Hepatic stellate cell (primary cell): ENCODE measurements around the gene TMEM269.

Experiments
- DNase-seq: peaks from one replicate; pipeline ENCODE4 v3.0.0; 2011; ENCODE audit warnings: low spot score

TMEM269 gene, protein sequence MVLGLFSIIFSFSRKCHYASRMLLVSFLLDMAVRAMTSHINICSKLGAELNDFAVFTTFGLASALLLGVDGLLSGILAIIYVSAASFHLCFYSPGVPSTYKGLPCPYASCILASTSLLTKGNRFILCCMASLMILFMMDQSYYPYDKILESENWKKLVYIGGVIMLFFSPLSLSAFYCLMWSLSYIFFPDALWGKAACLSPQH

DNA sequence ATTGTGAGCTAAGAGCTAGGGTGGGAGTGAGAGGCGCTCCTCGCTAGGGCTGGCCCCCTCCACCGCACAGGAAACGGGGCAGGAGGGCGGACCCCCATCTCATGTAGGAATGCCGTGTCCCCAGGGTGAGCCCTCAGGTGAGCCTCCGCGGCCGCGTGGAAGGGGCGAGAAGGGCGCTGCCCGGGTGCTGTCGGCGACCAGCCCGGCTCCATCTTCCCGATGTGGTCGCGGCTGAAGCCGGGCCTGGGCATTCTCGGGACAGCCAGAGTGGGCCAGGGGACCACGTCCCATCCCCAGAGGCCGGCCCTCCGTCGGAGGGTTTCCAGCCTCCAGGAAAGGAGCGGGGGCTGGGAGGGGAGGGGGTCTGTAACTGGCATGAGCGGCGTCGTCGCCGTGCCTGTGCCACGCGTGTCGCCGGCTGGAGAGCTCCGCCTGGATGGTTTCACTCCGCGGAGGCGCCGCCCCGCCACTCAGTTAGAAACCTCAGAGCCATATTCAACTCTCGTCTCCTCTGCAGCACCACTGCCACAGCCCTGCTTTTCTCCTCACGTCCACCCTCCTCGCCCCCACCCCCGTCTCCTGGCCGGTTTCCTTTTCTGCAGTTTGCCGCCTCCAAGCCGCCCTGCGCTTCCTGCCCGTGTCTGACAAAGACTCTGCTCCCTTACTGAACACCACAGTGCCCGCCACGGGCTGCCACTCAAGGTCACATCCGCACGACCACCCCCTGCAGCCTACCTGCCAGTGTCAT is at the start of gene TMEM269:
TMEM269 (plus strand) TSS at position 46 of the 748 bp plus-strand sequence. CDS start 4,903 bp downstream, outside the sequence.
- DNase-seq: peak; percentile 51

DNA sequence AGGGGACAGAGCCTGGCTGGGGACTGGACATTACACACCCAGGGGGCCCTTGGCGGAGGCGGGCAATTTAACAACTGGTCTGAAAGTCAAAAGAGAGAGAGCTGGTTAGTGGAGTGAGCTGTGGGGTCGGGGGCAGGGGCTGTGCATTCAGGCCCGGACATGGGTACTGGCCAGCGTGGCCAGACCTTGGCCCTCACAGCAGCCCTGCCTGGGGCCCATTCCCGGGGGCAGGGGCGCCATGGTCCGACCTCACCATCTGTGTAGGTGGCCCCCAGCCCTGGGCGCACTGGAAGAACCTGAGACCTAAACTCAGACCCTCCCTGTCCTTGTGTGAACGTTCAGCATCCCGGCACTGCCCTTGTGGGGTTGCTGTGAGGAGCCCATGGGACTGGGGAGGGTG is 49.7 kb upstream of the TMEM269 start:
- no peak for DNase-seq

DNA sequence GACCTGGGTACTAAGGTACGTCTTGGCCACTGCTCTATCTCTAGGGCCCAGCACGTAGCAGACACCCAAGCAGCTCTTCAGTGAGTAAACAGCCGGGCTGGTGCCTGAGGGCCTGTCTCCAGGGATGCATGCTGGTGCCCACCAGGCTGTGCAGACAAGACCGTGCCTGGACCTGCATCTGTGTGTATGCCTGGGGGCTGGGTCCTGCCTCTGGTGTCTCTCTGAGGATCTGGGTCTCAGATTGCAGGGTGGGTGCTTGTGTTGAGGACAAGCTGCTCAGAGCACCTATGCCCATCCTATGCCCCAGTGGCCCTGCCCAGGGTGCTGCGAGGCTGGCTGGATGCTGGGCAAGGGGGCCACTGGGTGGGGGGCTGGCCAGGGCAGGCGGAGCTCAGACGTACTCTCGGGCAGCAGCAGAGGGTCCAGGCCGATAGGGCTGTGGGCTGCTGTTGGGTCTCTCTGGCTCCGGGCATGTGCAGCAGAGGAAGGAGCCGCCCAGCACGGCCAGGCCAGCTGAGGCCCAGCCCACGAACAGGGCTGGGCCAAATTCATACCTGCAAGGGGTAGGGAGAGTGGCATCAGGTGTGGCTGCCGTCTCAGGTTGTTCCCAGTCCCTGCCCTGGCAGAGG is 49.2 kb upstream of the TMEM269 start:
- DNase-seq: no peak

DNA sequence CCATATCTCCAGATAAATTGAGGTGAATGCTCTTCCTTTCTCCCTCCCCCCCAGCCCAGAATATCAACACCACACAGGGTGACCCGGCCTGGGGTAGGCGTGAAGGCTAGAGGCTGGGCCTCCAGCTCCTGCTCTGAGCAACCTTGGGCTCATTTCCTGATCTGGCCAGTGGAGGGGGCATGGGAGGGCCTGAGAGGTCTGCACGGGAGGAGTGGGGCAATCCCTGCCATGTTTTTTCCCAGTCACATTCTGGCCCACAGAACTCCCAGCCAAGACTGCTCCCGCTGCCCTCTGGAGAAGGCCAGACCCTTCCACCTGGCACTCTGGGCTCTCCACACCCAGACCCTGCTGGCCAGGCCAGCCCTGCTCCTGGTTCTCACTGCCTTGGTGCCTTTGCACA is 48.6 kb upstream of the TMEM269 start:
- peak; percentile 46 for DNase-seq

DNA sequence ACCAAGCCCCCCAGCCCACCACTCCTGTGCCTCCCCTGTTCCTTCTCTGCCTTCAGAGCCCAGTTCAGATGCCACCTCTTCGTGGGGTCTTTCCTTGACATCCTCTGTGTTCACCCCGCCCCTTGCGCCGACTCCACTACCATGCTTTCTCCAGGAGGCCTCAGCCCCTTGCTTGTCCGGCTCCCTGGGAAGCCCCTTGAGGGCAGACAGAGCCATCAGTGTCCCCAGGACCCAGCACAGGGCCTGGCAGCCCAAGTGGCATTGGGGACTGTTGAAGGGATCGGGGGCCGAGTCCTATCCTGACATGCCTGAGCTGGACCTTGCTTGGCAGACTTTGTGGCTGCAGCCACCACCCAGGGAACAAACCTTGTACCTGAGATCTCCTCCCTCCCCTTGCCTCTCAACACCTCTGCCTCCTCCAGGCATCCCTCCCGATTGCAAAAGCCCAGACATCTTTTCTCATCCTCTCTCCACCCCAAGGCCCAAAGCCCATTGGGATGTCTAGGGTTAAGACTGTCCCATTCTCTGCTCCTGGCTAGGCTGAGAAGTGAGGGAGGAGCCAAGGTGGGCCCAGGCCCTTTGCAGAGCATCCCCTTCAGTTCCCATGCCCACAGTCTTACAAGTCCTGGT is 48.1 kb upstream of the TMEM269 start:
- no peak for DNase-seq

DNA sequence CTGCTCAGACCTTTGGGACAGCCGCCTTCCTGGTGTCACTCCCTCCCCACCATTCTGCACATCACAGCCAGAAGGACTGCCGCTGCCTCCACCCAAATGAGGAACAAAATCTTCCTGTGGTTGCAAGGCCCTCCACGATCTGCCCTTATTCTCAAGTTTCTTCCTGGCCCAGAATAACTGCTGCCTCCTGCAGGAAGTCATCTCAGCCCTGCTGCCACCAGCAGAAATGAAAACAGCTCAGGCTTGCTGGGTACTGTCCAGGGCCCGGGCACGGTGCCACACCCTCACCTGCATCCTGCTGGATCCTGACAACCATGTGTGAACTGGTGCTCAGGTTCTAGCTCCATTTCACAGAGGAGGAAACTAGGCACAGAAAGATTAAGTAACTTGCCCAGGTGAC is 47.5 kb upstream of the TMEM269 start:
- DNase-seq: no peak

DNA sequence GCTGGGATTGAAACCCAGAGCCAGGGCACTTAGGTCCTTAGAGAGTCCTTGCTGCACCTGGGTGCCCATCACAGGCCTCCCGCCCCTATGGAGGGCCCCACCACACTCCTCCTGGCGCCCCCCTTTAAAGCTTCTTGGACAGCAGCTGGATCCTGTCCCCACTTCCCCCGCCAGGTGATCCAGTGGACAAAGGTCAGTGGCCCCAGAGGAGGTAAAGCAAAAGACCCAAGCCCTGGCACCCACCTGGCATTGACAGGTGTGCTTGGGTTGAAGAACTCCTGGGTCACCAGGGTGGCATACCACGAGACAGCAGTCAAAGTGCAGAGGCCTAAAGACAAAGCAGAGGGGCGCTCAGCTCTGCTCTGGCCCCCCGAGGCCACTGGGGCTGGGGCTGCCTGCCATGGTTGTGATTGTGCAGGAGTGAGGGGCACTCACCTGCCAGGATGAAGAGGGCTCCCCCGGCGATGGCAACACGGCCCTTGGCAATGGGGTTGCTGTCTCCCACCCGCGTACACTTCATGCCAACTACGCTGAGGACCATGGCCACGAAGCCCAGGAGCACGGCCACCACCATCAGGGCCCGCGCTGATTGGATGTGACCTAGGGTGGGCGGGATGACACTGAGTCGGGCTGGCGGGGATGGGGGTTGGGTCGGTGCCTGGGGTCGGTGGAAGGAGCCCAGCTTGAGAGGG is 46.7 kb upstream of the TMEM269 start:
- DNase-seq: no peak

DNA sequence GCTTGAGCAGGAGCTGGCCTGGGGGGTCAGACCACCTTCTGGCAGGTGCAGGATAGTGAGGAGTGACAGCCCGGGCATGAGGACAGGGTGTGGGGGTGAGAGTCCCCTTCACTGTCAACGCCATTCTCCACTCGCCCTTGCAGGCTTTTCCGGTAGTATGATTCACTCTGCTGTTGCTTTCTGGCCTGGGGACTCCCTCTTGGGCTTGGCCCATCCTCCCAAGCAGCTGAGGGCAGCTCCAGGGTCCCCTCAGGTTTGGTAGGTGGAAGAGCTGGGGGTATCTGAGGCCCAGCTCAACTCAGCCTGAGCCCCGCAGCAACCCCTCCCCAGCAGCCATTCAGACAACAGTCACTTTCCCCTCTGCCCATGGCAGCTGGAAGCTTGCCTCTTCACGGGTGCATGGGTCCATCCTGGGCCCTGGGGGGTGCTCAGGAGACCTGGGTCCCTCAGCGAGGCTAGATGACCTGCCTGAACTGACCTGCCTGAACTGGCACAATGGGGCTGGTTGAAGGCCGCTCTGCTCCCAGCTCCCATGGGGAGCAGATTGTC is 46.0 kb upstream of the TMEM269 start:
- DNase-seq: no peak

DNA sequence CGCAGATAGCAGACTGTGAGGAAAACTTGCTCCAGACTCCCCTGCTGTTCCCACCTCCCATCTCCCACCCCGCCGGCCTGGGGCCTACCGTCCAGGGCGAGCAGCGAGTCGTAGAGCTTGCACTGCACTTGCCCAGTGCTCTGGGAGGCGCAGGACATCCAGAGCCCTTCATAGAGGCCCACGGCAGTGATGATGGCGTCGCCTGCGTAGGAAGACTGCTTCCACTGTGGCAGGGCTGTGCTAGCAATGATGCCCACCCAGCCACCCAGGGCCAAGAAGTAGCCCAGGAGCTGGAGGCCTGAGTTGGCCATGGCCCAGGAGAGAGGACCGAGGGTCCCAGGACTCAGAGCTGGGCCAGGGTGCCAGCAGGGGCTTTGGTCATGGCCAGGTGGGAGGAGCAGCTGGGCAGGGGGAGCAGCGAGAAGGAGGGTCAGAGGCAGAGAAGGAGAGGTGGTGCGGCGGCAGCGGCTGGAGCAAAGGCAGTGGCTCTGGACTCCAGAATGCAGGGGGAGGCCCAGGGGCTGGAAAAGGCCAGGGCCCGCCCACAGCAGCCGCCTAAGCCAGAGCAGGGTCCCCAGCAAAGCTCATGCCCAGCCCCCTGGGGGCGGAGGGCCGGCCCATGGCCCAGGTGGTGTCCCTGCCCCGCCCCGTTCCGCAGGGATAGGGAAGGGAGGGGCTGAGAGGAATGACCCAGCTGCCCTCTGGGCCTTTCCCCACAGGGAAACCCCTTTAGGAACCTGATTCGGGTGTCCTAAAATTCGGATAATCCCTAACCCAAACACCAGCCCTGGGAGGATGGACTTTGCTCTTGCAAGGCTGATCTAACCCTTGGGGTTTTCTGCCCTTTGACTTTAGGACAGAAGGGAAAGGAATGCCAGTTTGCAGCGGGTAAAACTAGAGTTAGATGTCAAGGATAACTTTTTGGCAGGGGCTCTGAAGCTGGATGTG is 44.8 kb upstream of the TMEM269 start, which contains the start of gene CLDN19:
CLDN19 (minus strand) TSS at position 484 of the 948 bp plus-strand sequence; CDS start at position 311, 173 bp downstream.
- DNase-seq: no peak

DNA sequence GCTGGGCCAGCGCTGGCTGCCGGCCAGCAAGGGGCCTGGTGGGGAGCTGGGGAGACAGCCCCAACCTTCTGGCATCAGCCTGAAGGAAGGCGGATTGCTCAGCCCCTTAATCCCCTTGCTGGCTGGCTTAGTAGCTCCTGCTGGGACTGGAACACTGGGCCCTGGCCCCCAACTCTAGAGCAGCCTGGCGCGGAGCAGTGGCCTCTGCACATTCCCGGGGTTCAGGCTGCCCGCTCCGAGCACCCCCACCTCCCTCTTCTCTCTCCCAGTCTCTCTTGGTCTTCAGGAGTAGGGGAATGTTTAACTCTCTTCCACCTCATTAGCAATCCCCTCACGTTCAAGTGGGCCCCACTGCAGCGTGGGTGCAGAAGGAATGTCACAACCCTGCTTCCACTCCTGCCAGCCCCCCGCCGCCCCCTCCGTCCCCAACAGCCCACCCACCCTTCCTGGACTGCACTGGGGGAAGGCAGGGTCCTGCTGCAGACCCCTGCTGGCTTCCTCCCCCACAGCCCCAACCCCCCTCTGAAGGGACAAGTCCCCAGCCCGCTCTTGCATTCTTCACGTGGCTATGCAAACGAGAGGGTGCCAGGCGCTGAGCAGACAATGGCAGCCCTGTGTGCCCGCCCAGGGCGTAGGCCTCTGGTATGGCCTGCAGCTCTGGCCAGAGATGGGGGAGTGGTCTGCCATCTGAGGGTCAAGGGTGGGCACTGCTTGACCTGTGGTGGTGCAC is 43.8 kb upstream of the TMEM269 start:
- DNase-seq: no peak

DNA sequence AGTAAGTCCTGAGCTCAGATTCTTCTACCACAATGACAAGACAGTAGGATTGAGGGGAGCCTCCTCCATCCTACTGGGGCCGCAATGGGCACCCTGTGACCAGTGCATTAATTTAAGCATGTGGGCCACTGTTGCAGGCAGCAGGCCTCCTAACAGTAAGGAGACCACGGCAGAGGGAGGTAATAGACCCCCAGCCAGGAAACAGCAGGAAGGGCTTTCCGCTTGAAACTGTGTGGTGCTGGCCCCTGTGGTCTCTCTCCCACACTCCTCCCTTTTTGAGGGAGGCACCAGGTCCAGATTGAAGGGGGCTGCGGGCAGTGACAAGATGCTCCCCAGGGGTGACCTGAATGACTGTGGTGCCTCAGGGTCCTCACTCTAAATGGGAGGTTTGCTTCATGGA is 43.1 kb upstream of the TMEM269 start:
- DNase-seq: no peak

DNA sequence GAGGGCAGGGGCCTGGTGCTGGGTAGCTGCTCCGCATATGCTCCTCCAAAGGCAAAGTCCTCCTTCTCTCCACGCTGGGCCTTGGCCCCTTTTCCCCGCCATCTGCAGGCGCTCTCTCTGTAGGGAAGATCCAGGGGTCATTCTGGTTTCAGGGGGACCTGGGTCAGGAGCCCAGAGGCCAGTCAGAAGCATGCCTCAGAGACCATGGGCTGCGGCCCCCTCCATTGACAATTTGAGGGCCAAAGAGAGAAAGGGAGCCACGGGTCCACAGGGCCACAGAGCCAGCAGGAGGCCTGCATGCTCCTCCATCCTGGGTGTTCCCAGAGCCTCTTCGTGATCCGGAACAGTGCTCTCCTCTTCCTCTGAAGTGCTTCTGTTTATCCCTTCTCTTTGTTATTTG is 42.6 kb upstream of the TMEM269 start:
- DNase-seq: no peak

DNA sequence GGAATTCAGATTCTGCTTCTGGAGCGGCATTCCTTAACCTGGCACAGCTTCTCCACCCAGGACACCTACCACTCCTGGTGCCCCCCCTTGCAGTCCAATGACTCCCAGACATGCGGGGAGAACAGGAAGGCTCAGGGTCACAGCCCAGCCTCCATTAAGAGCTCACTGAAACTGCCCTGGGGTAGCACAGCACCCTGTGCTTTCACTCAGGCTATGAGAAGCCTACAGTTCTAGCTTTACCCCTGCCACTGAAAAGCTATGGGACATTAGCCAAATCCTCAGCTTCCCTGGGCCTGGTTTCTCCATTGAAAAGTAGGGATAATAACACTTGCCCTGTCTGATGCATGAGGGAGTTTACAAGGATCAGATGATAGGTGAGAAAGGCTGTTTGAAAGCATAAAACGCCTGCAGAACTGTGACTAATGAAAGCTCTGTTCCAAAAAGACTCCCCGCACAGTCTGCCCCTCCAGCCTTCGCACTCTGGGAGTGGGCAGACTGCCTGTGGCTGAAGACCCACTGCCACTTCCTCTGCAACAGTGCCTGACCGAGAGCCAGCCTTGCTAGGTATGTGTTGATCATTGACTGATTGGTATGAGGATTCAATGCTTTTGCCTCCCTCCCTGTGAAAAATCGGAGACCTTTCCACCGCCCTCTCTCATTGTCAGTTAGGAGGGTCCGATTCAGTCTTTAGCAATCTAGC is 42.0 kb upstream of the TMEM269 start:
- DNase-seq: no peak

DNA sequence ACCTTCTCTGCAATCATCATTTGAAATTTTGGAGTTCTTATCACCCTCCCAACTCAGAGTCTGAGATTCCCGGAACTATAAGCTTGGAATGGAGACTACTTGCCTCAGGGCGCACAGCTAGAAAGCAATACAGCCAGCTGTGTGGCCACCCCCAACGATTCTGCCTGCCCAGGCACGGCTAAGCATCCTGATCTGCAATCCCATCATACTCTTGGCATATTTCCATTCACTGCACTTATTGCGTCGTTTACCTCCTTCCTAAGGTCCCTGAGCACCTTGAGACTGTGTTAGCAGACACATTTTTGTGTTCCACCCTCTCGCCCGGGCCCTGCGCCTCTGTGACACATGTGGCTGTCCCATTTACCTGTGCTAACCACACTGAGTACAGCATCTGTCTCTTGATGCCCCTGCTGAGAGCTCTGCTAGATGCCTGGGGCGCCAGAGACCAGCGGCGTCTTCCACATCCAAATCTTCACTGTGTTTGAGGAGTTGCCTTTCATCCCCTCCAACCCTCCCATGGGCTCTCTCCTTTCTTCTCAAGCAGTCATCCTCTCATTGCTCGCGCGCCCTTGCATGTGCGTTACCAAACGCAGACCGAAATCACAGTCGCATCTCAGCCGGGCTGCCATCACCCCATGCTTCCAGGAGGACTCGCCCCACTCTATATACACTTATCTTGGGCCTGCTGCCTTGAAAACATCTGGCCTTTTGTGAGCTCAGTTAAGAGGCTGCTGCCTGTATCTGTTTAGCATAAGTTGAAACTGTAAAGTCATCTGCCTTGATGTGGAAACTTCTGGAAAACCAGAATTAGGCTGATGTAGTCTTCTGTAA is 41.3 kb upstream of the TMEM269 start:
- no peak for DNase-seq

DNA sequence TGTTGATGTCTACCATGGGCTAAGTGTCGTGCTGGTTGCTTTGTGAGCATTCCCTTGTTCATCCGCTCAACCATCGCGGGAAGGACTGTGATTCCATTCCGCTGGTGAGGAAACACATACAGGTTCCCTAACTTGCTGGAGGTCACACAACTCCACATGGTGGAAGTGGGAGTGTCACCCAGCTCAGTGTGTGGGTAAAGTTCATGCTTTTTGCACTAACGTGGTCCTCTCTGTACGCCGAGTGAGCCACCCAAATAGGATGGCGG is 40.7 kb upstream of the TMEM269 start:
- DNase-seq: no peak

DNA sequence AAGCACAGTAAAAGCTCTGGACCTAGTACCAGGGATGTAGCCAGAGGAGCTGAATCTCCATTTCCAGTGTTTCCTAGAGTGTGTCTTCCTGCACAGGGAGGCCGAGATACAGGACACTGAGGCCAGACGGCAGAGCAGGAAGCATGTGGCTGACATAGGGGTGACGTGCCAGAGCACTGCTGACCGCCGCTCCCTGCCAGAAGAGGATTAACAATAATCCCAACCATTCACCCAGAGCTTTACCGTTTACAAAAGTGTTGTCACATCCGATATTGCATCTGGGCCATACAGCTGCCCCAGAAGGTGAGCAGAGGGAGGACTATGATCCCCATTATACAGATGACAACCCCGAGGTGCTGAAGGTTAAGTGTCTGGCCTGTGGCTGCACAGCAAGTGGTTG is 38.9 kb upstream of the TMEM269 start:
- DNase-seq: no peak

DNA sequence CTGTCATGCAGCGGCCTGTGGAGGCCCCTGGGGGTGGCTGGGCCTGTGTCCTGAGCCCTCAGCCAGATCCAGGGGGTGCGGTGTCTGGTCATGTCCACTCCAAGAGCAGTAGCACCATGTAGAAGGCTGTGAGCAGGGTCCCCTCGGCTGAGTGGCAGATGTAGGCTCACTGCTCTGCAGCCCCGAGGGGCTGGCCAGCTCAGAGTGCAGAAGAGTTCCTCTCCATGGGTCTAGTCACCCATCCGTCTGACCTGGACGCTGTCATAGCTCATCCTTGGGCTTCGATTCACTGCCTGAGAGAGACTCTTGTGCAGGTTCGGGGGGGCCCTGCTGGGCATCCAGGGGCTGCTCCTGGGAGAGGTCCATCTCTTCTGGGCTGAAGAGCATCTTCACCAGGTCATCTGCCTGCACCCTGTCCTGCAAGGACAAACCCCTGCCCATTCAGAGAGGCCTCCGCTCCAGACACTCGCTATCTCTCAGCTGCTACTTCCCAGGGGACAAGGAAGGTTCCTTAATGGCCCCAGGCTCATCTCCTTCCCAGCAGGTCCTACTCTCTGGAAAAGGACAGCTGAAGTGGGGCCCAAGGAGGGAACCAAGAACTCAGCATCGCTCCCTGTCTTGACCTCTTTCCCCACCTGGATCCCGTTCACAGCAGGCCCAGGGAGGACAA is 38.2 kb upstream of the TMEM269 start:
- no peak for DNase-seq

DNA sequence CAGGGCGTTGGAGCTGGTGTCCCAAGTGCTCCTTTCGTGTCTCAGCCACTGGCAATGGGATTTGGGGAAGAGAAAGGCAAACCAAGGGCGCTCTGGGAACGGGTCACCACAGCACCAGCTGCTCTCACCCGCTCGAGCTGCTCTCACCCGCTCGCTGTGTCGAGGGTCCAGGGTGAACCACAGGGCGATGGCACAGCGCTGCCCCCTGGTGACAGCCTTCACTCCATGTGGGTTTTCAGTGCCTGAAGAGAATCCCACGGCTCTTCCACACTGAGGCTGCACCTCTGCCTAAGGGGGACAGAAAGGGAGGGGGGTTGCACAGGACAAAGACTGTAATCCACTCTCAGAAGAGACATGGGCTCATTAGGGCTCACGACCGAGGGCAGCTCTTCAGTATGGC is 37.7 kb upstream of the TMEM269 start:
- peak; percentile 52 for DNase-seq
